Hepatocyte (in vitro differentiated cells): ENCODE data around the gene KRT86. TPM values are rescaled to one million over a fixed set of nuclear protein-coding genes. Genes with fewer than 3 reads are reported as not detected.

Source experiments
- DNase-seq: peaks from one replicate; pipeline ENCODE4 v3.0.0-alpha.2; 2016; ENCODE audit warnings: low spot score
- H2AFZ ChIP-seq: fragments of 200-600 bp; sonication (generic); 2 replicates; pipeline ENCODE4 v1.6.0; 2016; ENCODE audit warnings: antibody characterized with exemption, mild to moderate bottlenecking
- H3K27ac ChIP-seq: fragments of 200-600 bp; sonication (generic); 2 replicates; pipeline ENCODE4 v1.5.1; 2016; ENCODE audit warnings: mild to moderate bottlenecking
- H3K27me3 ChIP-seq: fragments of 200-600 bp; sonication (generic); 2 replicates; pipeline ENCODE4 v1.6.1; 2016
- H3K36me3 ChIP-seq: fragments of 200-600 bp; sonication (generic); replicated peaks from 2 replicates; pipeline ENCODE4 v1.5.1; 2016; ENCODE audit warnings: low read depth; ENCODE audit not compliant: insufficient read depth
- H3K4me1 ChIP-seq: fragments of 200-600 bp; sonication (generic); 2 replicates; pipeline ENCODE4 v1.5.1; 2016; ENCODE audit warnings: mild to moderate bottlenecking, moderate library complexity; ENCODE audit not compliant: insufficient read depth
- H3K4me2 ChIP-seq: fragments of 200-600 bp; sonication (generic); 2 replicates; pipeline ENCODE4 v1.6.0; 2016
- H3K4me3 ChIP-seq: fragments of 200-600 bp; sonication (generic); 2 replicates; pipeline ENCODE4 v1.5.1; 2016; ENCODE audit warnings: mild to moderate bottlenecking
- H3K79me2 ChIP-seq: fragments of 200-600 bp; sonication (generic); 2 replicates; pipeline ENCODE4 v1.6.0; 2017; ENCODE audit warnings: mild to moderate bottlenecking
- H3K9me2 ChIP-seq: fragments of 200-600 bp; sonication (generic); replicated peaks from 2 replicates; pipeline ENCODE4 v1.6.0; 2017; ENCODE audit warnings: mild to moderate bottlenecking; ENCODE audit not compliant: insufficient read depth
- H3K9me3 ChIP-seq: fragments of 200-600 bp; sonication (generic); 2 replicates; pipeline ENCODE4 v1.5.1; 2016; ENCODE audit warnings: low read depth, mild to moderate bottlenecking
- H4K20me1 ChIP-seq: fragments of 200-600 bp; sonication (generic); 2 replicates; pipeline ENCODE4 v1.6.0; 2016; ENCODE audit warnings: mild to moderate bottlenecking; ENCODE audit not compliant: insufficient read depth, poor library complexity, severe bottlenecking
- EZH2 ChIP-seq: fragments of 200-600 bp; sonication (generic); IDR thresholded peaks from 2 replicates; pipeline ENCODE4 v1.6.1; 2016; ENCODE audit warnings: antibody characterized with exemption, mild to moderate bottlenecking, borderline replicate concordance
- EZH2phosphoT487 ChIP-seq: fragments of 200-600 bp; sonication (generic); IDR thresholded peaks from one replicate; pipeline ENCODE4 v1.6.1; 2018; ENCODE audit warnings: antibody characterized with exemption, mild to moderate bottlenecking, low read depth, moderate library complexity; ENCODE audit not compliant: unreplicated experiment, severe bottlenecking
- WGBS: methylation state at CpG from one replicate; pipeline ENCODE4 v1.1.6; 2016; ENCODE audit warnings: low lambda C conversion rate; ENCODE audit errors: missing lambda C conversion rate; 5-methylcytosine and 5-hydroxymethylcytosine counted together
- polyA plus RNA-seq: library from polyadenylated mRNA; unstranded; fragments of >200 nt; fragmentation: Nextera tagmentation; extraction: Ambion mirVana; gene quantifications from 2 replicates; pipeline ENCODE4 v1.2.1, GENCODE V29; 2016
- total RNA-seq: library from RNA; depleted of rRNA; stranded (reverse); fragments of >200 nt; gene quantifications from 2 replicates; pipeline ENCODE4 v1.2.3, GENCODE V29; 2014
- TF ChIP-seq, protein P1 (sequence below): fragments of 200-600 bp; sonication (generic); IDR thresholded peaks from 2 replicates; pipeline ENCODE4 v1.5.1; 2016; ENCODE audit warnings: antibody characterized with exemption, mild to moderate bottlenecking; ENCODE audit not compliant: poor library complexity

Gene KRT86
- total and polyA plus RNA-seq, 2 experiments from 2014 or later = 0.40 TPM; not detected in 1

DNA sequence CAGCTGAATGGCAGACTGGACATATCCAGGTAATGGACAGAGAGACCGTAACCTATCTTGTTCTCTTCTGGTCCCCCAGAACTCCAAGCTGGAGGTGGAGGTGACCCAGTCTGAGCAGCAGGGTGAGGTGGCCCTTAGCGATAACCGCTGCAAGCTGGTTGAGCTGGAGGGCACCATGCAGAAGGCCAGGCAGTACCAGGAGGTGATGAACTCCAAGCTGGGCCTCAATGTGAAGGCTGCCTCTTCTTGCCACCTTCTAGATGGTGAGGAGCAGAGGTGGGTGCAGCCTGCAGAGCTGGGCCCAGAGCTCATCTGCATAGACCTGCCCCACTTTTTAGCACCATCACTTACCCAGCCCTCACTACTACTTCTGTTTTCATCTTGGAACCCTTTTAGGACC lies 7.2 kb upstream of the KRT86 start:
- H2AFZ ChIP-seq = no peak overlapping the region
- no peaks in the 10 kb centered on the region for H3K27me3 ChIP-seq
- DNase-seq = no peak
- H3K9me2 ChIP-seq = no peaks in the 10 kb centered on the region
- H3K79me2 ChIP-seq = no peaks in the 10 kb centered on the region
- H4K20me1 ChIP-seq = no peaks in the 10 kb centered on the region
- H3K9me3 ChIP-seq = no peaks in the 10 kb centered on the region
- H3K4me1 ChIP-seq = no peaks in the 10 kb centered on the region
- TF ChIP-seq, protein P1, sequence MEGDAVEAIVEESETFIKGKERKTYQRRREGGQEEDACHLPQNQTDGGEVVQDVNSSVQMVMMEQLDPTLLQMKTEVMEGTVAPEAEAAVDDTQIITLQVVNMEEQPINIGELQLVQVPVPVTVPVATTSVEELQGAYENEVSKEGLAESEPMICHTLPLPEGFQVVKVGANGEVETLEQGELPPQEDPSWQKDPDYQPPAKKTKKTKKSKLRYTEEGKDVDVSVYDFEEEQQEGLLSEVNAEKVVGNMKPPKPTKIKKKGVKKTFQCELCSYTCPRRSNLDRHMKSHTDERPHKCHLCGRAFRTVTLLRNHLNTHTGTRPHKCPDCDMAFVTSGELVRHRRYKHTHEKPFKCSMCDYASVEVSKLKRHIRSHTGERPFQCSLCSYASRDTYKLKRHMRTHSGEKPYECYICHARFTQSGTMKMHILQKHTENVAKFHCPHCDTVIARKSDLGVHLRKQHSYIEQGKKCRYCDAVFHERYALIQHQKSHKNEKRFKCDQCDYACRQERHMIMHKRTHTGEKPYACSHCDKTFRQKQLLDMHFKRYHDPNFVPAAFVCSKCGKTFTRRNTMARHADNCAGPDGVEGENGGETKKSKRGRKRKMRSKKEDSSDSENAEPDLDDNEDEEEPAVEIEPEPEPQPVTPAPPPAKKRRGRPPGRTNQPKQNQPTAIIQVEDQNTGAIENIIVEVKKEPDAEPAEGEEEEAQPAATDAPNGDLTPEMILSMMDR = no peak
- TF ChIP-seq EZH2 = no peak
- no peak for TF ChIP-seq EZH2phosphoT487
- WGBS = 99% methylated on average over 3 of the region's 3 CpGs
- no peak overlapping the region for H3K27ac ChIP-seq
- no peak overlapping the region for H3K4me2 ChIP-seq
- H3K4me3 ChIP-seq = no peak overlapping the region
- no peaks in the 10 kb centered on the region for H3K36me3 ChIP-seq

GRCh38 chr12:52267699-52268098 lies 6.7 kb upstream of the KRT86 start:
- TF ChIP-seq, protein P1 = no peak
- no peak for TF ChIP-seq EZH2
- no peak for TF ChIP-seq EZH2phosphoT487
- Histone ChIP-seq H3K9me2 (no peaks in the 10 kb centered on the region), H3K27me3 (no peaks in the 10 kb centered on the region), H3K4me3 (no peak overlapping the region), H3K27ac (no peak overlapping the region), H3K9me3 (no peaks in the 10 kb centered on the region), H3K79me2 (no peaks in the 10 kb centered on the region), H3K4me1 (no peaks in the 10 kb centered on the region), H2AFZ (no peak overlapping the region), H3K36me3 (no peaks in the 10 kb centered on the region), H3K4me2 (no peak overlapping the region), H4K20me1 (no peaks in the 10 kb centered on the region)
- no peak for DNase-seq
- 87% methylated on average over 3 of the region's 3 CpGs for WGBS

GRCh38 chr12:52268212-52268611 lies 6.2 kb upstream of the KRT86 start:
- no peaks in the 10 kb centered on the region for H4K20me1 ChIP-seq
- no peaks in the 10 kb centered on the region for H3K9me3 ChIP-seq
- no peak overlapping the region for H3K4me3 ChIP-seq

More at GRCh38 chr12:52268212-52268611, 6.2 kb upstream of the KRT86 start:
- Histone ChIP-seq H2AFZ (no peak overlapping the region), H3K4me1 (no peaks in the 10 kb centered on the region), H3K27ac (no peak overlapping the region), H3K27me3 (no peaks in the 10 kb centered on the region), H3K79me2 (no peaks in the 10 kb centered on the region), H3K4me2 (no peak overlapping the region), H3K9me2 (no peaks in the 10 kb centered on the region), H3K36me3 (no peaks in the 10 kb centered on the region)
- no peak for TF ChIP-seq EZH2phosphoT487
- TF ChIP-seq, protein P1 = no peak
- no peak for TF ChIP-seq EZH2
- no peak for DNase-seq
- 83% methylated on average over 2 of the region's 2 CpGs for WGBS
